HG03460 (cell line): ENCODE measurements around the gene HPCAL1.

ENCODE experiments used
- ATAC-seq: cut with Tn5 transposase; IDR thresholded peaks from one replicate; pipeline ENCODE4 v1.9.1; 2021; ENCODE audit not compliant: unreplicated experiment

Gene HPCAL1

DNA sequence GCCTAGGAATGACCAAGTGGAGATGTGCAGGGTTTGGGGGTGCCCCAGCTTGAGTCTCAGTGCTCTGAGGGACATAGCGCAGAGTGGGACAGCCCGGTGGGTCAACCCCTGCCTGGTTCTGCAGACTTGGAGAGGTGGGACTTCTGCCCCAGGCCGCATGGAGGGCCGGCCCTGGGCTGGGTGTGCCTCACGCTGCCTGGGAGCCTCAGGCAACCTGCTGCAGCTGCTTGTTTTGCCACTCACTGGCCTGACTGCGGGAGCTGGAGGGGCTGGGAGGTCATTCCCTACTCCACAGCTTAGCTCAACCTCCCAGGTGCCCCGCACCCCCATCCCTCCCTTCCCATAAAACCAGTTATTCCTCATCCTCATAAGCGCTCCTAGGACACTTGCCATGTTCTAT lies 112.3 kb downstream of the HPCAL1 start:
- ATAC-seq = no peak

DNA sequence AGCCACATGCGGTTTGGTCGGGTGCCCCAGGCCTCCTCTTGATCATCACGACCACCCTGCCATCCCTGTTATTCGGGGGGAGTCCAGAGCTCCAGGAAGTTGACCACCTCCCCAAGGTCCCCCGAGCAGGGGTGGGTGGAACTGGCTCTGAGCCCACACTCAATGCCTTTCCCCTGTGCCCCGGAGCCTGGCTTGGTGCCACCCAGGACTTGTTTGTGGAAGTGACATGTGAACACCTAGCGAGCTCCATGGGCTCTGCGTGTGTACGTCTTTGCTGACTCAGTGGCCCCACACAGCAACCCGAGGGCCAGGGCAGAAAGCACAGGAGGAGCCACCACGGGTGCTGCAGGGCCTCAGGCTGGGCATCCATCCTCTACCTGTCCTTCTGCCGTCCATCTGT lies 112.9 kb downstream of the HPCAL1 start:
- ATAC-seq = no peak

GRCh38 chr2:10417551-10418335 lies 115.0 kb downstream of the HPCAL1 start:
- ATAC-seq = no peak

GRCh38 chr2:10419553-10420257 lies 117.0 kb downstream of the HPCAL1 start:
- no peak for ATAC-seq

- no peak for ATAC-seq
Observed at GRCh38 chr2:10422251-10422650, 119.5 kb downstream of the HPCAL1 start.

DNA sequence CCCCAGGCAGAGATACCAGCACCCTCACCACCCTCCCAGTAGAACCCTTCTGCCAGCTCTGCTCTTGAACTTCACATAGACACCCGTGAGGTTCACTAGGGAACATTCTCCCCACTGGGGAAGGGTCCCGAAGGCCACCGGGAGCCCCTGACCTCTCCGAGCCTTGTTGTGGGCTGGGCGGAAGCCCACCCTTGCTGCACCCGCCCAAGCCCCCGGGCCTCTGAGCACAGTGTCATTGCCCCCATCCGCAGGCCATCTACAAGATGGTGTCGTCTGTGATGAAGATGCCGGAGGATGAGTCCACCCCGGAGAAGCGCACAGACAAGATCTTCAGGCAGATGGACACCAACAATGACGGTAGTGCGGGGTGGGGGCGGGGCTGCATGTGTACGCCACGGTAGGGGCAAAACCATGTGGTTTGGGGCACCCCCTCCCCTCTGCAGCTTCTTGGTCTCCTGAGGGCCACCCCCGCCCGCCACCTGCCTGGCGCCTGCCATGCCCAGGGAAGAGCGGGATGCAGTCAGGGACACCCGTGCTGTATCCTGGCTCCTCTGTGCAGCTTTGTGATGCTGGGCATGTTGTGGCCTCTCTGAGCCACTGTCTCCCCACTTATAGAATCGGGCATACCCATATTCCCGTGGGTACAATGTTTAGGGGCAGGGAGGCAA lies 120.2 kb downstream of the HPCAL1 start:
- no peak for ATAC-seq

DNA sequence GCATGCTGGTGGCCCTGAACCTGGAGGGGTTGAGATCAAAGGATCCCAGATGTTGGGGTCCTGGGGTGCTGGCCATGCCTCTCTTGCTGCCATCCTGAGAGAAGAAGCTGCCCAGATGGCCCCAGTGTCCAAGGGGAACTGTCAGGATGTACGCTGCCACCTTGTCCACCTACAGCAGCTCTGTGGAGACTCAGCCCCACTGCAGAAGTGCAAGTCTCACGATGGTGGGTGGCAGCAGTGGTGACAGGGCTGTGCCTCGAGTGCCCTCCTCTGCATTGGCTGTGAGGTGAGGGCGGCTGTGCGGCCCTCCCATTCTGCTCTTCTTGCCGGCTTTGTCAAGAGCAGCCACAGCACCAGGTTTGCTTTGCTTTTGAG lies 120.7 kb downstream of the HPCAL1 start:
- no peak for ATAC-seq

DNA sequence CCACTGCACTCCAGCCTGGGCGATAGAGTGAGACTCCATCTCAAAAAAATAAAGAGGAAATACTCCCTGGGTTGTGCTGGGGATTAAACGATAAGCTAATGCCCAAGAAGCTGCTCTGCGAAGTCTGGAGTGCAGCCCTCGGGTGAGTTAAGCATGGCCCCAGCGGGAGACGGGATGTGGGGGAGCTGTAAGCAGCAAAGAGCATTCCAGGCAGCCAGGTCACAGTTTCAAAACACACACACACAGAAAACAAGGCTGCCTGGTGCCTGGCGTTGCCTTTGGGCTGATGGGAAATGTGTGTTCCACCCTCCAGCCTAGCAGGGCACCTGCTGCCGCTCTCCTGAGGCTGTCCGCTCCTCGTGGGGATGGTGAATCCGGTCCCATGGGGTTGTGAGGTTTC lies 121.3 kb downstream of the HPCAL1 start:
- ATAC-seq = no peak

- ATAC-seq = no peak
Observed at GRCh38 chr2:10424916-10425505, 122.3 kb downstream of the HPCAL1 start.

DNA sequence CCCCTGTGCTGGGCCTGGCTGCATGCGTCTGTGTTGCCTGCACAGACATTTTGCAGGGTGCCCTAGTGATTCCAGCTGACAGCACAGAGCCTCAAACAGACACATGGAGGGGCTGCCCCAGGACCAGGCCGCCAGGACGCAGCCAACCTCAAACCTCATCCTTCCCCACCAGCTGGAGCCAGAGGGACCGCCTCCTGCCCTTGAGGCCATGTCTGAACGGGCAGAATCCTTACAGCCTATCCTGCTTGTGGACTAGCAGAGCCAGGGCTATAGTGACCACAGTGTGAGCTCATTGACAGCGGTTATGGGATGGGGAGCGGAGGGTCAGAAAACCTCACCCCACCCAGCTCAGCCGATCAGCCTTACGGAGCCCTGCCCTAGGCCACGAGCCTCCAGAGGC lies 123.0 kb downstream of the HPCAL1 start:
- no peak for ATAC-seq

GRCh38 chr2:10426726-10427617 lies 124.3 kb downstream of the HPCAL1 start:
- no peak for ATAC-seq

GRCh38 chr2:10427618-10427949 lies 124.9 kb downstream of the HPCAL1 start:
- no peak for ATAC-seq

- no peak for ATAC-seq
Observed at GRCh38 chr2:10428355-10428754, 125.7 kb downstream of the HPCAL1 start.

- no peak for ATAC-seq
Observed at GRCh38 chr2:10428924-10429323, 126.2 kb downstream of the HPCAL1 start.

- ATAC-seq = no peak
Observed at GRCh38 chr2:10430886-10431622, 128.3 kb downstream of the HPCAL1 start.

GRCh38 chr2:10431797-10432196 lies 129.1 kb downstream of the HPCAL1 start:
- no peak for ATAC-seq

DNA sequence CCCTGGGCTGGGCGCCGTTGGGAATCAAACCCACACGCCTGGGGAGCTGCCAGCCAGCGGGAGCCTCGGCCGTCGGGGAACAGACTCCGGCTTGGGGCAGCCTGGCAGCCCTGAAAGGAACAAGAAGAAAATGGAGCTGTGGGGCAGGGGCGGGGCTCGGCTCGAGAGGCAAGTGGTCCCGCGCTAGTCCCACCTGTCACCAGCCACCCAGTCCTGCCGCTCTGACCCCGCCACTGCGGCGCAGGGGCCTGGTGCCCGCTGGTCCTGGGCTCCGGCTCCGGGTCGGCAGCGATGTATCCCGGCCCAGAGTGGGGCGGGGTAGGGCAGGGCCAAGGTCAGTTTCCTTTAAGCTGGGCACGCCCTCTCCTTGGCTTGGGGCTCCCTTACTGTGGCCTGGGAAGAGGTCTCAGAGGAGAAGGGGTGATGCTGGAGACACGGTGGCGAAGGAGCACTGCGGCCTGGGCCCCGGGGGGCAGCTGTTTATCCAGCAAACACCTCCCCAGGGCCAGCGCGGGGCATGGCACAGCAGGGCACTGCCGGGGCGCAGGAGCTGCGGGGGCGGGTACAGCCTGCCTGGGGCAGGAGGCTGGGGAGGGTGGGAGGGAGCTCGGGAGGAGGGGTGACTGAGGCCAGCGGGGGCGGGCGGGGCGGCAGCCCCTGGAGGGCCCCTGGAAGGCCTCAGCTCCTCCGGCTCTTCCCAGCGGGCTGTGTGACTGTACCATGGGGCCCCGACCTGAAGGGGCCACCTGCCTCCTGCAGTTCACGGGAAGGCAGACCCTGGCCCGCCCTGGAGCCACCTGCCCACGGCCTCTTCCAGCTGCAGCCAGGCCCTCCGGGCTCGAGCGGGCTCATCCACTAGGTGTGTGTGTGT lies 129.8 kb downstream of the HPCAL1 start:
- ATAC-seq = no peak

DNA sequence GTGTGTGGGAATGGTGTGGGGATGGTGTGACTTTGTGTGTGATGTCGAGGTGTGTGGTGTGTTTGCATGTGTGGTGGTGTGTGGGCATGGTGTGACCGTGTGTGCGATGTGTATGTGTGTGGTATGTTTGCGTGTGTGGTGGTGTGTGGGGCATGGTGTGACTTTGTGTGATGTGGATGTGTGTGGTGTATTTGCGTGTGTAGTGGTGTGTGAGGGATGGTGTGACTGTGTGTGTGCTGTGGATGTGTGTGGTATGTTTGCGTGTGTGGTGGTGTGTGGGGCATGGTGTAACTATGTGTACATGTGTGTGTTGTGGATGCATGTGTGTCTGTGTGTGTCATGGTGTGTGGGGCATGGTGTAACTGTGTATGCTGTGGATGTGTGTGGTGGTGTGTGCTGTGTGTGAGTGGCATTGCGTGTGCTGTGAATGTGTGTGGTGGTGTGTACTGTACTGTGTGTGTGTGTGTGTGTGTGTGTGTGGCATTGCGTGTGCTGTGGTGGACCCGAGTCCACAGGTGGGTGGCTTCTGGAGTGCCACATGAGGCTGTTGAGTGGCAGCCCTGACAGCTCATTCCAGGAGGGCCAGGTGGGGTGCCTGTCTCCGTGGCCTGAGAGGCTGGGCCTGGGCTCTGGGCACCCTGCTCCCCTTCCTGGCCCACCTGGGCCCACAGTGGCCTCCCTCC lies 130.7 kb downstream of the HPCAL1 start:
- ATAC-seq = no peak
